Astrocyte (in vitro differentiated cells and primary cell): Measurements from ENCODE around the gene NR6A1. TPM values are rescaled to one million over a fixed set of nuclear protein-coding genes. Genes with fewer than 3 reads are reported as not detected.

Source experiments
- DNase-seq: peaks from one replicate; pipeline ENCODE4 v3.0.0-alpha.2; 2010; ENCODE audit warnings: low read depth
- FAIRE-seq: peaks from 2 replicates; lab custom pipeline; 2011; peaks lifted over from hg19 to GRCh38; lab: Jason Lieb, UNC
- H2AFZ ChIP-seq: 2 replicates; pipeline ENCODE4 v1.6.0; 2012; ENCODE audit warnings: low read depth, low read length, inconsistent platforms
- H3K27ac ChIP-seq: 2 replicates; pipeline ENCODE4 v1.5.1; 2011; ENCODE audit warnings: low read depth, low read length, inconsistent platforms
- H3K27me3 ChIP-seq: 2 replicates; pipeline ENCODE4 v1.6.0; 2011; ENCODE audit warnings: low read length, inconsistent platforms; ENCODE audit not compliant: insufficient read depth
- H3K36me3 ChIP-seq: 2 replicates; pipeline ENCODE4 v1.5.1; 2011; ENCODE audit warnings: low read length, inconsistent platforms; ENCODE audit not compliant: insufficient read depth
- H3K4me1 ChIP-seq: 2 replicates; pipeline ENCODE4 v1.5.1; 2011; ENCODE audit warnings: low read length, inconsistent platforms; ENCODE audit not compliant: insufficient read depth
- H3K4me2 ChIP-seq: 2 replicates; pipeline ENCODE4 v1.6.0; 2012; ENCODE audit warnings: low read length, inconsistent platforms
- H3K4me3 ChIP-seq: 2 replicates; pipeline ENCODE4 v1.5.1; 2011; ENCODE audit warnings: low read depth, mild to moderate bottlenecking, low read length, inconsistent platforms; ENCODE audit not compliant: insufficient read depth
- H3K79me2 ChIP-seq: 2 replicates; pipeline ENCODE4 v1.6.0; 2012; ENCODE audit warnings: mild to moderate bottlenecking, low read length, inconsistent platforms; ENCODE audit not compliant: insufficient read depth
- H3K9ac ChIP-seq: 2 replicates; pipeline ENCODE4 v1.6.0; 2012; ENCODE audit warnings: mild to moderate bottlenecking, low read length, inconsistent platforms
- H3K9me3 ChIP-seq: 2 replicates; pipeline ENCODE4 v1.5.1; 2012; ENCODE audit warnings: low read depth, mild to moderate bottlenecking, low read length, inconsistent platforms; ENCODE audit not compliant: insufficient read depth
- H4K20me1 ChIP-seq: 2 replicates; pipeline ENCODE4 v1.6.0; 2012; ENCODE audit warnings: low read length, inconsistent platforms; ENCODE audit not compliant: insufficient read depth
- H3K27ac Mint-ChIP-seq: one replicate; pipeline ENCODE4 v1.8.0; 2021; ENCODE audit warnings: mild to moderate bottlenecking, mixed read lengths; ENCODE audit not compliant: unreplicated experiment
- H3K27me3 Mint-ChIP-seq: one replicate; pipeline ENCODE4 v1.8.0; 2021; ENCODE audit warnings: low read depth, mixed read lengths; ENCODE audit not compliant: unreplicated experiment
- H3K36me3 Mint-ChIP-seq: one replicate; pipeline ENCODE4 v1.8.0; 2021; ENCODE audit warnings: low read depth, mixed read lengths; ENCODE audit not compliant: unreplicated experiment
- H3K4me1 Mint-ChIP-seq: one replicate; pipeline ENCODE4 v1.8.0; 2021; ENCODE audit warnings: low read depth, mixed read lengths; ENCODE audit not compliant: unreplicated experiment
- H3K4me3 Mint-ChIP-seq: one replicate; pipeline ENCODE4 v1.8.0; 2021; ENCODE audit warnings: mild to moderate bottlenecking, moderate library complexity, mixed read lengths; ENCODE audit not compliant: unreplicated experiment
- H3K9me3 Mint-ChIP-seq: one replicate; pipeline ENCODE4 v1.8.0; 2021; ENCODE audit warnings: mild to moderate bottlenecking, mixed read lengths; ENCODE audit not compliant: unreplicated experiment
- EZH2 ChIP-seq: IDR thresholded peaks from 2 replicates; pipeline ENCODE4 v1.6.1; 2012; ENCODE audit warnings: mild to moderate bottlenecking, low read length, inconsistent platforms; ENCODE audit not compliant: insufficient read depth
- total RNA-seq: library from RNA; stranded (reverse); gene quantifications from 2 replicates; pipeline ENCODE4 v1.2.1, GENCODE V29; 2021
- TF ChIP-seq, protein P1 (sequence below): IDR thresholded peaks from 2 replicates; pipeline ENCODE4 v1.5.1; 2011; ENCODE audit warnings: low read depth, mild to moderate bottlenecking, inconsistent platforms, low read length, moderate library complexity; ENCODE audit not compliant: insufficient read depth

NR6A1 gene
- total RNA-seq, 1 donor from 2014 or later: 20.8 TPM

GRCh38 chr9:124481115-124481514, 290.0 kb downstream of the NR6A1 start:
- no peak overlapping the region for H3K27ac Mint-ChIP-seq
- peaks cover 44% of the 10 kb centered on the region for H3K27me3 Mint-ChIP-seq
- Histone ChIP-seq H3K9me3 (no peaks in the 10 kb centered on the region), H3K4me2 (no peak overlapping the region), H4K20me1 (no peaks in the 10 kb centered on the region), H3K27ac (no peak overlapping the region), H3K36me3 (no peaks in the 10 kb centered on the region), H3K79me2 (no peaks in the 10 kb centered on the region), H2AFZ (no peak overlapping the region), H3K4me1 (peaks cover 4% of the 10 kb centered on the region), H3K9ac (no peak overlapping the region), H3K4me3 (no peak overlapping the region), H3K27me3 (peaks cover 38% of the 10 kb centered on the region)
- no peak for FAIRE-seq
- no peaks in the 10 kb centered on the region for H3K4me1 Mint-ChIP-seq
- peaks cover 4% of the 10 kb centered on the region for H3K9me3 Mint-ChIP-seq
- TF ChIP-seq EZH2: no peak
- TF ChIP-seq, protein P1, sequence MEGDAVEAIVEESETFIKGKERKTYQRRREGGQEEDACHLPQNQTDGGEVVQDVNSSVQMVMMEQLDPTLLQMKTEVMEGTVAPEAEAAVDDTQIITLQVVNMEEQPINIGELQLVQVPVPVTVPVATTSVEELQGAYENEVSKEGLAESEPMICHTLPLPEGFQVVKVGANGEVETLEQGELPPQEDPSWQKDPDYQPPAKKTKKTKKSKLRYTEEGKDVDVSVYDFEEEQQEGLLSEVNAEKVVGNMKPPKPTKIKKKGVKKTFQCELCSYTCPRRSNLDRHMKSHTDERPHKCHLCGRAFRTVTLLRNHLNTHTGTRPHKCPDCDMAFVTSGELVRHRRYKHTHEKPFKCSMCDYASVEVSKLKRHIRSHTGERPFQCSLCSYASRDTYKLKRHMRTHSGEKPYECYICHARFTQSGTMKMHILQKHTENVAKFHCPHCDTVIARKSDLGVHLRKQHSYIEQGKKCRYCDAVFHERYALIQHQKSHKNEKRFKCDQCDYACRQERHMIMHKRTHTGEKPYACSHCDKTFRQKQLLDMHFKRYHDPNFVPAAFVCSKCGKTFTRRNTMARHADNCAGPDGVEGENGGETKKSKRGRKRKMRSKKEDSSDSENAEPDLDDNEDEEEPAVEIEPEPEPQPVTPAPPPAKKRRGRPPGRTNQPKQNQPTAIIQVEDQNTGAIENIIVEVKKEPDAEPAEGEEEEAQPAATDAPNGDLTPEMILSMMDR: no peak
- no peak overlapping the region for H3K4me3 Mint-ChIP-seq
- peaks cover 3% of the 10 kb centered on the region for H3K36me3 Mint-ChIP-seq
- DNase-seq: no peak

GRCh38 chr9:124480621-124480981, 290.5 kb downstream of the NR6A1 start:
- FAIRE-seq (no peak), DNase-seq (no peak)
- Mint-ChIP-seq H3K27ac (no peak overlapping the region), H3K9me3 (peaks cover 4% of the 10 kb centered on the region), H3K4me1 (no peaks in the 10 kb centered on the region), H3K36me3 (peaks cover 3% of the 10 kb centered on the region), H3K4me3 (no peak overlapping the region), H3K27me3 (peaks cover 45% of the 10 kb centered on the region)
- TF ChIP-seq, protein P1: peak; percentile 26
- TF ChIP-seq EZH2: no peak
- Histone ChIP-seq H3K36me3 (no peaks in the 10 kb centered on the region), H3K4me1 (peaks cover 4% of the 10 kb centered on the region), H3K9me3 (no peaks in the 10 kb centered on the region), H3K4me3 (no peak overlapping the region), H4K20me1 (no peaks in the 10 kb centered on the region), H3K9ac (no peak overlapping the region), H3K79me2 (no peaks in the 10 kb centered on the region), H2AFZ (no peak overlapping the region), H3K27ac (no peak overlapping the region), H3K4me2 (no peak overlapping the region), H3K27me3 (peaks cover 34% of the 10 kb centered on the region)

GRCh38 chr9:124479947-124480620, 291.0 kb downstream of the NR6A1 start:
- TF ChIP-seq EZH2: no peak
- TF ChIP-seq, protein P1: no peak
- Histone ChIP-seq H3K27me3 (peaks cover 30% of the 10 kb centered on the region), H3K9me3 (no peaks in the 10 kb centered on the region), H3K4me2 (no peak overlapping the region), H3K36me3 (no peaks in the 10 kb centered on the region), H3K27ac (no peak overlapping the region), H3K79me2 (no peaks in the 10 kb centered on the region), H3K4me1 (peaks cover 4% of the 10 kb centered on the region), H3K4me3 (no peak overlapping the region), H4K20me1 (no peaks in the 10 kb centered on the region), H2AFZ (no peak overlapping the region), H3K9ac (no peak overlapping the region)
- no peak overlapping the region for H3K27ac Mint-ChIP-seq
- H3K4me3 Mint-ChIP-seq: no peak overlapping the region
- peaks cover 3% of the 10 kb centered on the region for H3K36me3 Mint-ChIP-seq
- H3K4me1 Mint-ChIP-seq: no peaks in the 10 kb centered on the region
- H3K9me3 Mint-ChIP-seq: peaks cover 4% of the 10 kb centered on the region
- no peak for DNase-seq
- peaks cover 44% of the 10 kb centered on the region for H3K27me3 Mint-ChIP-seq
- FAIRE-seq: no peak
